PFSK-1 (cell line): Measurements from ENCODE around the gene SEC61A1.

Source experiments
- FOXP2 ChIP-seq: optimal IDR thresholded peaks from 2 replicates; pipeline ENCODE3; 2011; ENCODE audit warnings: borderline replicate concordance, control low read depth, inconsistent platforms; ENCODE audit not compliant: insufficient read depth; ENCODE audit errors: extremely low read length, extremely low read depth
- POLR2AphosphoS5 ChIP-seq: IDR thresholded peaks from 2 replicates; pipeline ENCODE4 v1.6.1; 2012; ENCODE audit warnings: low read depth, mild to moderate bottlenecking, control low read depth, low read length, moderate library complexity
- REST ChIP-seq, 2 experiments: IDR thresholded peaks; 2 replicates each; pipeline versions ENCODE4 v1.6.1 to v1.8.0; 2011 to 2012; ENCODE audit warnings: low read depth in 2 of 2, low read length in 2 of 2, control low read depth in 1 of 2, inconsistent platforms in 1 of 2, mild to moderate bottlenecking in 1 of 2, moderate library complexity in 1 of 2; ENCODE audit not compliant: insufficient read depth in 1 of 2
- SIN3A ChIP-seq: IDR thresholded peaks from 2 replicates; pipeline ENCODE4 v1.6.1; 2012; ENCODE audit warnings: mild to moderate bottlenecking, low read length, moderate library complexity, borderline replicate concordance; ENCODE audit not compliant: insufficient read depth
- TAF1 ChIP-seq: IDR thresholded peaks from 2 replicates; pipeline ENCODE4 v1.6.1; 2012; ENCODE audit warnings: low read length, control low read depth, borderline replicate concordance; ENCODE audit not compliant: insufficient read depth

DNA sequence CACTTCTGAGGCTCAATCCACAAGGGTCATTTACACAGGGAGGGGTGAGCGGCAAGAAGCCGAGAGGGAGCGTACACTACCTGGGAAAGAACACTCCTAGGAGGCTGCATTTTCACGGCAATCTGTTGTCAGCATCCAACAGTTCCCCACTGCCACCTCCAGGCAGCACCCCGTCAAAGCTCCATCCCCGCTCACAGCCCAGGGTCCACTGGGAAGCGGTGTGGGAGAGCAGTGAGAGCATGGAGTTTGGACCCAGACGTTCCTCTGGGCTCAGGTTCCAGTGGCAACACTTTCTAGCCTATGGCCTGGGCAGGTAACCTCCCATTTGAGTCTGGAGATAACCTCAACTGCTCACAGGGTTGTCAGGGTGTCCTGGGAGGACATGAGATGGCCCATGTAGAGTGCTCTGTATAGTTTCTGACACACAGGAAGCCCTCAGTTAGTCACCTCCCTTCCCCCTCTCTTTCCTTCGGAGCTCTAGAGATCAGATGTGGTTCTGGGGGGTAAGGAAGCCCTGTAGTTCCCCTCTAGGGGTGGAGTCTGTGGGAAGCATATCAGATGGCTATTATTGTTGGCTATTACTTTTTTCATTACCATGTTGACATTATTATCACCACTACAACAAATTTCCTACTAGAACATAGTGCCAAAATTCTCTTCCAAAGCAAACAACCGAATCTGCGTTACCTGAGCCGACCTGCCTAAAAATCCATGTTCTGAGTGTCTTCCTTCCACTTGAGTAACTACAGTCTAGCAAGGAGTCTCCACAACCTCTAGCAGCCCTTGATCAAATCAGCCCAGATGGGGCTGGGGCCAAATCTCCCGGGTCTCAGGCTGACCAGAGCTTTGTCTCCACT is 42.3 kb downstream of the SEC61A1 start:
- TF ChIP-seq POLR2AphosphoS5 = no peak
- TF ChIP-seq TAF1 = no peak
- TF ChIP-seq REST (IDR thresholded peaks at IDR 0.05; ENCODE audit: insufficient read depth in 1 of 2, low read depth in 2 of 2, low read length in 2 of 2) = no peak
- TF ChIP-seq SIN3A = no peak
- TF ChIP-seq FOXP2 = no peak
